IMR-90 (cell line): ENCODE results near the gene ANKRD6. TPM values are rescaled to one million over a fixed set of nuclear protein-coding genes. Genes with fewer than 3 reads are reported as not detected.
"Not testable (repeated sequence)": the region's sequence is repeated elsewhere in the genome, so short reads cannot be mapped to it uniquely, and the experiment has no call there.

ENCODE experiments used
- ATAC-seq: fragments of 200-7000 bp; cut with Tn5 transposase; 2 replicates; pipeline ENCODE4 v1.9.1; 2020; ENCODE audit warnings: low read depth, mild to moderate bottlenecking, moderate library complexity
- BruUV-seq: library from RNA; stranded (reverse); fragments of 400-500 nt; replicated peaks from 2 replicates; lab custom pipeline; 2021; lab: Mats Ljungman, UMichigan
- CTCF ChIA-PET: fragments of 300-600 bp; formaldehyde crosslinking; extraction: SDS; loops from one replicate; lab custom pipeline; 2021; ENCODE audit warnings: antibody characterized with exemption; lab: Yijun Ruan, JAX
- POLR2A ChIA-PET: fragments of 300-600 bp; sonication (Branson Sonifier 250); formaldehyde crosslinking; loops from one replicate; lab custom pipeline; 2022; ENCODE audit warnings: antibody characterized with exemption; ENCODE audit not compliant: unreplicated experiment; lab: Charles Lee
- DNase-seq: peaks from one replicate; pipeline ENCODE4 v3.0.0; 2013
- H2AFZ ChIP-seq: replicated peaks from 2 replicates; pipeline ENCODE3; 2013; ENCODE audit warnings: low read length, mild to moderate bottlenecking; ENCODE audit not compliant: poor library complexity
- H2AK5ac ChIP-seq: 2 replicates; pipeline ENCODE4 v1.6.1; 2013; ENCODE audit warnings: low read depth, low read length, inconsistent platforms
- H2AK9ac ChIP-seq: replicated peaks from 2 replicates; pipeline ENCODE3; 2013; ENCODE audit warnings: mild to moderate bottlenecking, low read depth, low read length, moderate library complexity; ENCODE audit not compliant: poor library complexity
- H2BK120ac ChIP-seq: 2 replicates; pipeline ENCODE4 v1.6.1; 2013; ENCODE audit warnings: low read depth, low read length, inconsistent platforms
- H2BK15ac ChIP-seq: 3 replicates; pipeline ENCODE4 v1.6.1; 2013; ENCODE audit warnings: low read depth, low read length, inconsistent platforms
- H2BK20ac ChIP-seq: 2 replicates; pipeline ENCODE4 v1.6.1; 2013; ENCODE audit warnings: low read depth, mild to moderate bottlenecking, inconsistent platforms, low read length, moderate library complexity
- H2BK5ac ChIP-seq: 2 replicates; pipeline ENCODE4 v1.6.1; 2013; ENCODE audit warnings: mild to moderate bottlenecking, low read depth, low read length, inconsistent platforms; ENCODE audit not compliant: poor library complexity, severe bottlenecking
- H3K14ac ChIP-seq: replicated peaks from 2 replicates; pipeline ENCODE4 v1.6.1; 2013; ENCODE audit warnings: low read depth, low read length, inconsistent platforms
- H3K18ac ChIP-seq: 2 replicates; pipeline ENCODE4 v1.6.1; 2013; ENCODE audit warnings: low read depth, low read length, control low read depth
- H3K23ac ChIP-seq: 2 replicates; pipeline ENCODE4 v1.6.1; 2013; ENCODE audit warnings: low read depth, low read length, inconsistent platforms
- H3K27ac ChIP-seq: 2 replicates; pipeline ENCODE4 v1.5.1; 2013; ENCODE audit warnings: mild to moderate bottlenecking, control low read depth, low read length; ENCODE audit not compliant: insufficient read depth
- H3K27me3 ChIP-seq: 2 replicates; pipeline ENCODE4 v1.6.1; 2013; ENCODE audit warnings: low read length; ENCODE audit not compliant: control insufficient read depth, insufficient read depth
- H3K36me3 ChIP-seq: 2 replicates; pipeline ENCODE4 v1.6.1; 2013; ENCODE audit warnings: low read length, mixed read lengths; ENCODE audit not compliant: control insufficient read depth, insufficient read depth
- H3K4ac ChIP-seq: 2 replicates; pipeline ENCODE4 v1.6.1; 2013; ENCODE audit warnings: low read depth, low read length, inconsistent platforms
- H3K4me1 ChIP-seq: 2 replicates; pipeline ENCODE4 v1.6.1; 2013; ENCODE audit warnings: low read length, mixed read lengths; ENCODE audit not compliant: control insufficient read depth, insufficient read depth
- H3K4me2 ChIP-seq: 2 replicates; pipeline ENCODE4 v1.6.1; 2013; ENCODE audit warnings: low read depth, mild to moderate bottlenecking, control low read depth, low read length, moderate library complexity
- H3K4me3 ChIP-seq: 2 replicates; pipeline ENCODE4 v1.5.1; 2013; ENCODE audit warnings: low read depth, mild to moderate bottlenecking, control low read depth, low read length, moderate library complexity; ENCODE audit not compliant: insufficient read depth
- H3K56ac ChIP-seq: 2 replicates; pipeline ENCODE4 v1.6.1; 2013; ENCODE audit warnings: low read length, inconsistent platforms; ENCODE audit not compliant: insufficient read depth; ENCODE audit errors: extremely low read depth
- H3K79me1 ChIP-seq, 2 experiments: 2 replicates each; pipeline ENCODE4 v1.6.1; 2013; ENCODE audit warnings: low read length in 2 of 2, inconsistent platforms in 1 of 2, low read depth in 1 of 2
- H3K9ac ChIP-seq: 2 replicates; pipeline ENCODE4 v1.6.1; 2013; ENCODE audit warnings: low read depth, low read length, control low read depth
- H3K9me1 ChIP-seq: 2 replicates; pipeline ENCODE4 v1.6.1; 2013; ENCODE audit warnings: low read length, inconsistent platforms; ENCODE audit not compliant: insufficient read depth
- H3K9me3 ChIP-seq: 2 replicates; pipeline ENCODE4 v1.6.1; 2013; ENCODE audit warnings: low read length; ENCODE audit not compliant: control insufficient read depth, insufficient read depth
- H4K20me1 ChIP-seq: 2 replicates; pipeline ENCODE4 v1.6.1; 2013; ENCODE audit warnings: low read length, inconsistent platforms; ENCODE audit not compliant: insufficient read depth
- H4K5ac ChIP-seq: 2 replicates; pipeline ENCODE4 v1.6.1; 2013; ENCODE audit warnings: mild to moderate bottlenecking, low read depth, low read length, control low read depth
- H4K8ac ChIP-seq, 2 experiments: 2 replicates each; pipeline ENCODE4 v1.6.1; 2013; ENCODE audit warnings: low read depth in 2 of 2, low read length in 2 of 2, control low read depth in 1 of 2, inconsistent platforms in 1 of 2
- H4K91ac ChIP-seq: 2 replicates; pipeline ENCODE4 v1.6.1; 2013; ENCODE audit warnings: low read depth, low read length, inconsistent platforms; ENCODE audit not compliant: insufficient read depth
- RCOR1 ChIP-seq: IDR thresholded peaks from 2 replicates; pipeline ENCODE4 v1.6.1; 2012; ENCODE audit warnings: mild to moderate bottlenecking, low read length, improper control_type of control experiment; ENCODE audit not compliant: insufficient replicate concordance
- SMC3 ChIP-seq: fragments of 150-350 bp; IDR thresholded peaks from 2 replicates; pipeline ENCODE4 v1.6.1; 2016; ENCODE audit warnings: low read depth, mild to moderate bottlenecking, antibody characterized with exemption, low read length, moderate library complexity
- WGBS, 2 experiments: methylation state at CpG; one replicate each; pipeline versions ENCODE4 v1.1.5 to v1.1.7; 2013; ENCODE audit warnings: missing lambda C conversion rate in 2 of 2; ENCODE audit not compliant: insufficient read length in 1 of 2; ENCODE audit errors: extremely low coverage in 2 of 2; 5-methylcytosine and 5-hydroxymethylcytosine counted together
- dilution Hi-C: fragments of 300-500 bp; cut with HindIII; formaldehyde crosslinking; loops from one replicate; pipeline ENCODE4 v1.14.3; 2018; ENCODE audit warnings: low sequenced_read_pairs; ENCODE audit not compliant: unreplicated experiment
- in situ Hi-C: fragments of 300-500 bp; cut with MboI; formaldehyde crosslinking; loops from 3 replicates; pipeline ENCODE4 v1.14.3; 2019; ENCODE audit warnings: low sequenced_read_pairs, inconsistent platforms, mixed read lengths
- intact Hi-C: fragments of 100-400 bp; cut with micrococcal nuclease; formaldehyde crosslinking; loops from 2 replicates; pipeline ENCODE4 v1.10.0; 2022
- polyA plus RNA-seq, 3 experiments: library from polyadenylated mRNA; depleted of rRNA; stranded (reverse); fragments of >200 nt; gene quantifications; 2 replicates each; pipeline ENCODE4 v1.2.3, GENCODE V29; 2012; ENCODE audit warnings: low replicate concordance in 1 of 3
- total RNA-seq: library from RNA; depleted of rRNA; stranded (reverse); fragments of >200 nt; gene quantifications from 2 replicates; pipeline ENCODE4 v1.2.3, GENCODE V29; 2012
- TF ChIP-seq, protein P1 (sequence below): conservative IDR thresholded peaks from 2 replicates; pipeline ENCODE4 v1.5.1; 2012; ENCODE audit warnings: mild to moderate bottlenecking, low read depth, low read length, improper control_type of control experiment

ANKRD6 gene
- total and polyA plus RNA-seq, 2 of the 4 experiments (the other 2 are of a cell fraction) = 0.12 to 0.18 TPM

DNA sequence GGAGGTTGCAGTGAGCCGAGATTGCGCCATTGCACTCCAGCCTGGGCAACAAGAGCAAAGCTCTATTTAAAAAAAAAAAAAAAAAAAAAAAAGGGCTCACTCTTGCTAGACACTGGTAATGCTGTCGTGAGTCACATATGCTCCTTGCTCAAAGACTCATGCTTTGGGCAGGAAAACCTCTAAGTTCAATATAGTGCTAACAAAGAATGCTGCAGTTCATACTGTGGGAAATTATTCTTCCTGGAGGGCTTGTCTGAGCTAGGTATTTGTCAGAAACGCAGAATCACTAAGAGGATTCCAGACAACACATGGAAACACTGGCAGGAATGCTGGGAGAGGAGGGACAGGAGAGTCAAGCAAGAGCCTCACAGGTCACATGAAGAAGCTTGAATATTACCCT is 207.9 kb downstream of the ANKRD6 start (continued):
- TF ChIP-seq, protein P1, sequence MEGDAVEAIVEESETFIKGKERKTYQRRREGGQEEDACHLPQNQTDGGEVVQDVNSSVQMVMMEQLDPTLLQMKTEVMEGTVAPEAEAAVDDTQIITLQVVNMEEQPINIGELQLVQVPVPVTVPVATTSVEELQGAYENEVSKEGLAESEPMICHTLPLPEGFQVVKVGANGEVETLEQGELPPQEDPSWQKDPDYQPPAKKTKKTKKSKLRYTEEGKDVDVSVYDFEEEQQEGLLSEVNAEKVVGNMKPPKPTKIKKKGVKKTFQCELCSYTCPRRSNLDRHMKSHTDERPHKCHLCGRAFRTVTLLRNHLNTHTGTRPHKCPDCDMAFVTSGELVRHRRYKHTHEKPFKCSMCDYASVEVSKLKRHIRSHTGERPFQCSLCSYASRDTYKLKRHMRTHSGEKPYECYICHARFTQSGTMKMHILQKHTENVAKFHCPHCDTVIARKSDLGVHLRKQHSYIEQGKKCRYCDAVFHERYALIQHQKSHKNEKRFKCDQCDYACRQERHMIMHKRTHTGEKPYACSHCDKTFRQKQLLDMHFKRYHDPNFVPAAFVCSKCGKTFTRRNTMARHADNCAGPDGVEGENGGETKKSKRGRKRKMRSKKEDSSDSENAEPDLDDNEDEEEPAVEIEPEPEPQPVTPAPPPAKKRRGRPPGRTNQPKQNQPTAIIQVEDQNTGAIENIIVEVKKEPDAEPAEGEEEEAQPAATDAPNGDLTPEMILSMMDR = no peak
- TF ChIP-seq SMC3 = no peak
- TF ChIP-seq RCOR1 = no peak

DNA sequence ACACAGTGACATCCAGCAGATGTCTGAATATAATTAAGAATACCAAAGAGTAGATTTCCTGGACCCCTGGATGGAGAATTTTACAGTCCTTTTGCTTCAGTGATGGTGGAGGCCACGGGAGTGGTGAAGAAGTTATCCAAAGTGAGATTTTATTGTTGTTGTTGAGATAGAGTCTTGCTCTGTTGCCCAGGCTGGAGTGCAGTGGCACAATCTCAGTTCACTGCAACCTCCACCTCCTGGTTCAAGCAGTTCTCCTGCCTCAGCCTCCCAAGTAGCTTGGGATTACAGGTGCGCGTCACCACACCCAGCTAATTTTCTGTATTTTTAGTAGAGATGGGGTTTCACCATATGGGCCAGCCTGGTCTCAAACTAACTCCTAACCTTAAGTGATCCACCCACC is 208.6 kb downstream of the ANKRD6 start:
- no CpG with 5 or more reads among the region's 3 CpGs for WGBS, 2 experiments
- H3K36me3 ChIP-seq, H3K9me1 ChIP-seq, ATAC-seq, CTCF ChIA-PET, H3K56ac ChIP-seq, H4K5ac ChIP-seq, intact Hi-C loops, H3K9ac ChIP-seq, H3K27ac ChIP-seq, H4K91ac ChIP-seq, H3K4me3 ChIP-seq, H4K8ac ChIP-seq, H3K14ac ChIP-seq, H3K23ac ChIP-seq, H3K4ac ChIP-seq, H3K4me2 ChIP-seq, H2AFZ ChIP-seq, dilution Hi-C loops, H2AK9ac ChIP-seq, H3K4me1 ChIP-seq, H2BK5ac ChIP-seq, H3K27me3 ChIP-seq, H2BK20ac ChIP-seq, BruUV-seq, H2AK5ac ChIP-seq, H2BK15ac ChIP-seq, H4K20me1 ChIP-seq, DNase-seq, H3K18ac ChIP-seq, H2BK120ac ChIP-seq, H3K9me3 ChIP-seq, POLR2A ChIA-PET, in situ Hi-C loops: not testable (repeated sequence)
- H3K79me1 ChIP-seq = peaks cover 10 to 16% of the 10 kb centered on the region in 2 experiments; a peak in 3 of 4 replicates
